Activated T-cell treated with anti-CD3 and anti-CD28 coated beads, Interleukin-2, amount 50 U/mL, for 24 hours (primary cell): ENCODE measurements around the gene SDCCAG8.
A peak's percentile ranks its signal among the peaks of the same experiment; 100 is the strongest.

Experiments used
- DNase-seq: peaks from one replicate; pipeline ENCODE4 v3.0.0-alpha.2; 2020
- H3K27ac Mint-ChIP-seq: 2 replicates; pipeline ENCODE4 v1.8.0; 2020; ENCODE audit warnings: mild to moderate bottlenecking, mixed read lengths
- H3K27me3 Mint-ChIP-seq: 2 replicates; pipeline ENCODE4 v1.8.0; 2020; ENCODE audit warnings: mixed read lengths
- H3K36me3 Mint-ChIP-seq: 2 replicates; pipeline ENCODE4 v1.8.0; 2020; ENCODE audit warnings: low read depth, mixed read lengths
- H3K4me1 Mint-ChIP-seq: 2 replicates; pipeline ENCODE4 v1.8.0; 2020; ENCODE audit warnings: low read depth, mixed read lengths
- H3K4me3 Mint-ChIP-seq: 2 replicates; pipeline ENCODE4 v1.8.0; 2020; ENCODE audit warnings: mild to moderate bottlenecking, moderate library complexity, mixed read lengths
- H3K9me3 Mint-ChIP-seq: 2 replicates; pipeline ENCODE4 v1.8.0; 2020; ENCODE audit warnings: mixed read lengths

The SDCCAG8 gene

DNA sequence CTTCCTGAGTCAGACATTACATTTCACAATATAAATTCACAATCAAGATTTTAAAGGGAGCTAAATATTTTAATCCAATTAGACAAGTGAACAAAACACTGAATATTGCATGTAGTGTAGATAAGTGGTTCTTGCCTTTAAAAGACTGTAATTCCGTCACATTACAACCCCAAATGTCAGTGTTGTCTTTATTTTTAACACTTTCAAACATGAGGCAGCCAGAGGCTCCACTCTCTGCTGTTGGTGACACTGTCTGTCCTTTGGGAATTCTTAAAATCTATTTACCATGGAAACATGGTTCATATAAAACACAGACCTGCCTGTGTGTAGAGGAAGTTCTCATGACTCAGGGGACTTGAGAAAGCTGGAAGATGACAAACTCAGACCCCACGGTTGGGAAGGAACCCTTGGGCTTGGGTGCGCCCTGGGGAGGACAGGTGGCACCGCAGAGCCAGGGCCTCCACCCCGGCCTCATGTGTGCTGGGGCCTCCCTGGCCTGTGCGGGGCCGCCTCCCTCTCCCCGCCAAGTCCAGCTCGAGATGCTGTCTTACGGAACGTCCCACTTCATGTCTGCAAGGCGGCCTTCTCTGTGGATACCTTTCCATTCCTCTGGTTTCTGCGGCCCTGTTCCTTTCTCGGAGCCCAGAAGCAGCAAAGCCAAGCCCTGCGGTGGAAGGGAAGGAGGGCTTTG lies 239.0 kb downstream of the SDCCAG8 start:
- no peaks in the 10 kb centered on the region for H3K27me3 Mint-ChIP-seq
- peak overlapping the region; percentile 64 for H3K27ac Mint-ChIP-seq
- peaks cover 28% of the 10 kb centered on the region for H3K36me3 Mint-ChIP-seq
- H3K9me3 Mint-ChIP-seq: no peaks in the 10 kb centered on the region
- no peak overlapping the region for H3K4me3 Mint-ChIP-seq
- no peak for DNase-seq
- H3K4me1 Mint-ChIP-seq: no peaks in the 10 kb centered on the region

DNA sequence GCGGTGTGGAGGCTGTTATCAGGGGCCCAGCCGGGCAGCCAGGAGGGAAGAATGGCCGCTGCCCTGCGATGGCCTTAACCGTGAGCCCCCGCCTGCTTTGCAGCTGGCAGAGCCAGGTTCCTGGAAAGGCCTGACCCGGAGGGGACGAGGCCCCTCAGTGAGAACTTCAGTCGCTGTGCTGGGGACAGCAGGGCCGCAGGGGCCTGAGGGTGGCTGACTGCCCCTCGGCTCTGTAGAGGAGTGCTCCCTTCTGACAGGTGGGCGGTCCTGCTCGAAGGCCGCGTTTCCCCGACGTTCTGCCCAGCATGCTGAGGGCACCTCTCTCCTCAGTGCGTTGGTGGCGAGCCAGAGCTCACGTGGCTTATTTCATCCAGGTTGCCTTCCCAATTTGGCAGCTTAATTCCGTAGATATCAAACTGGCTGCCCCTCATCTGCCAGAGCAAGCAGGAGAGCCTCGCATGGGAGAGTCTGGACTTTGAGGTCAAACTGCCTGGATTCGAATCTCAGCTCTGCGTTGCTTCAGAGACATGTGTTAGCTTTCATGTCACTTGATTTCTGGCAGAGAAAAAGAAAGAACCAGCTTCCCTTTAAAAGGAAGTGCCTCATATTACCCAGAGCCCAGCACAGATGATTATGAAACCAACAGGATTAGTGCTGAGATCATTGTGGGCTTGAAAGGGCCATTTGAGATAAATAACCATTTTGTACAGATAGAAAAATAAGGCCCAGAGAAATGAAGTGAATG lies 239.8 kb downstream of the SDCCAG8 start:
- Mint-ChIP-seq H3K9me3 (no peaks in the 10 kb centered on the region), H3K27me3 (no peaks in the 10 kb centered on the region), H3K27ac (no peak overlapping the region), H3K4me3 (no peak overlapping the region), H3K4me1 (no peaks in the 10 kb centered on the region), H3K36me3 (peaks cover 31% of the 10 kb centered on the region)
- no peak for DNase-seq

DNA sequence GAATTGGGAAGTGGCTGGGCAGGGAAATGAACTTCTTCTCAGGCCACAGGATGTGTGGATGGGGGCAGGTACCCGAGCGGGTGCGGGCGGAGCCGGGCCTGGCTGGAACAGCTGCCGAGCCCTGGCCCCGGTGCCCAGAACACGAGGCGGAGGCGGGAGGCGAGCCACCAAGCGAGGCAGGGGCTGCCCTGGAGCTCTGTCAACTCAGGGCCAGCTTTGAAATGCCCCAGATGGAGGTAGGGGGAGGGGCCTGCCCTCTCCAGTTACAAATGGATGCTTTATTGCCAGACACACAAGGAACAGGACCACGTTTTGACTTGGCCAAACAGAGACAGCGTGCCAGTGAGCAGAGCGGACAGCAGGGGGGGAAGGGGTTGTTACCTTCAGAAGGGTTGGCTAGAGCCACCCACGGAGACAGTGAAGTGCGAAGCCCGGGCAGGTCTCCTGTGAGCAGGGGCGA lies 240.4 kb downstream of the SDCCAG8 start:
- H3K27ac Mint-ChIP-seq: peak overlapping the region; percentile 37
- H3K36me3 Mint-ChIP-seq: peaks cover 33% of the 10 kb centered on the region
- H3K4me1 Mint-ChIP-seq: no peaks in the 10 kb centered on the region
- no peak for DNase-seq
- H3K27me3 Mint-ChIP-seq: no peaks in the 10 kb centered on the region
- no peak overlapping the region for H3K4me3 Mint-ChIP-seq
- no peaks in the 10 kb centered on the region for H3K9me3 Mint-ChIP-seq

DNA sequence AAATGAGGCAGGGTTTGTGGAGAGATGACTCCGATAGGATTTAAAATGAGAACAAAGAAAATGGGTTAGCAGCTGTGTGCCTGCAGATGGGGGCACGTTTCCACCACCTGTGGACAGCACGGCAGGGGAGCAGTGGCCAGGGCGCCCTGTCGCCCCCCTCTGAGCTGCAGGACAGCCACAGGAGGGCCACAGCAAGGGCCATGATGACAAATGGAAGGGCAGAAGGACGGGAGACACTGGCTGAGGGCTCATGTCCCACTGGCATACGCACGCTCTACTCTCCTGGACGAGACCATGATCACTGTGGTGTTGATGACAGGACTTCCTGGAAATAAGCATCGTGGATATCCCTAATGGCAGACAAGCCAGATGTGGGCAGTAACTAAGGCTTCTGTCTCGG lies 241.0 kb downstream of the SDCCAG8 start:
- no peaks in the 10 kb centered on the region for H3K9me3 Mint-ChIP-seq
- H3K36me3 Mint-ChIP-seq: peaks cover 36% of the 10 kb centered on the region
- no peaks in the 10 kb centered on the region for H3K27me3 Mint-ChIP-seq
- peak overlapping the region; percentile 73 for H3K27ac Mint-ChIP-seq
- no peak overlapping the region for H3K4me3 Mint-ChIP-seq
- H3K4me1 Mint-ChIP-seq: no peaks in the 10 kb centered on the region
- DNase-seq: no peak

DNA sequence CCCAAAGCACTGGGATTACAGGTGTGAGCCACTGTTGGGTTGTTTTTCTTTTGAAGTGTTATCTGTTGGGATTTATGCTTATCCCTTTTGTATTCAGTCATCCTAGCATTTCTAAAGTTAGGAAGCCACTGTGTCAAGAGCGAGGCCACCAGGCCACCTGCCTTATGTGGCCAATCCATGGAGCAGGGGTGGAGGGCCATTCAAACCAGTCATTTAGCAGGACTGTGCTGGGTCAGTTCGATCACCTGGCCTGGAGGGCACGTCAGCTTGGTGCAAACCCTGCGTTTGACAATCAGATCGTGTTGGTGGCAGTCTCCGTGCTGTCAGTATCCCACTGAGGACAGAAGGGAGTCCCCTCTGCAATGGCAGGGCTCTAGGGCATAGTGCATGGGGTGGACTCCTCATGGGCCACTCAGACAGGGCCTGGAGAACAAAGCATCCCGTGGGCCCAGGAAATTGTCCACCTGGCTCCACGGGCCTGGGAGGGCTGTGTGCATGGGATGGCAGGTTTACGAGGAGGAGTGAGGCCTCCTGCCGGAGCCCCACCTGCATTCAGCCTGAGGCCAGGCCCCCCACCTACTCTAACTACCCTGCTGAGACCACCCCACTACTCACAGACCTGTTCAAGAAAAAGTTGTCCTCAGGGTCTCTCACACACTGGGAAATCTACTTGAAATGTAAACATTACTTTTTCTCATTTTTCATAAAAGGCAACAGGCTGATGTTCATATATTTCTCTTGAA lies 242.3 kb downstream of the SDCCAG8 start:
- H3K36me3 Mint-ChIP-seq: peaks cover 48% of the 10 kb centered on the region
- no peaks in the 10 kb centered on the region for H3K4me1 Mint-ChIP-seq
- no peaks in the 10 kb centered on the region for H3K27me3 Mint-ChIP-seq
- peak overlapping the region; percentile 6 for H3K27ac Mint-ChIP-seq
- DNase-seq: no peak
- H3K4me3 Mint-ChIP-seq: no peak overlapping the region
- H3K9me3 Mint-ChIP-seq: no peaks in the 10 kb centered on the region

DNA sequence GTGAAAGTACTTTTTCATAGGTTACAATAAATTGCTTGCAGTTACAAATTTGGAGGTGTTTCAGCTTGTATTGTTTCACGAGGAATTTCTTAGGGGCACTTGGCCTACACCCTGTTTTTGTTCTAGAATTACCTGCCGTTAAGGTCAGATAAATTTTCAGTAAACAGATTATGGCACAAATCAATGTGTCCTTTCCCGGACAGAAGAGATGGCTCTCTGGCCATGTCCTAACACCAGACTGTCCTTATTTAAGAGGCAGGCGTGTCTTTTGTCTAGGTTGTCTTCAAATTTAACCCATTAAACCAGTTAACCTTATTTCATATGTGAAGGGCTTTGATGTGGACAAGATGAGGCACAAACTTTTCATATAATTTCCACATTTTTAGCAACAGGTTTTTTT lies 243.4 kb downstream of the SDCCAG8 start:
- H3K27ac Mint-ChIP-seq: peak overlapping the region; percentile 44
- H3K4me1 Mint-ChIP-seq: no peaks in the 10 kb centered on the region

DNA sequence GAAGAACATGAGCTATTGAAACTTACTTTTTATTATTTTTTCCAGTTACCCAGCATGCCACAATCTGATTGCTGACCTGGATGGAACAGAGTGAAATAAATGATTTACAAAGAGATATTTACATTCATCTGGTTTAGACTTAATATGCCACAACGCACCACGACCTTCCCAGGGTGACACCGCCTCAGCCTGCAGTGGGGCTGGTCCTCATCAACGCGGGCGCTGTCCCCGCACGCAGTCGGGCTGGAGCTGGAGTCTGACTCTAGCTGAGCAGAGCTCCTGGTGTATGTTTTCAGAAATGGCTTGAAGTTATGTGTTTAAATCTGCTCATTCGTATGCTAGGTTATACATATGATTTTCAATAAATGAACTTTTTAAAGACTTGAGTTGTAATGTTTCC lies 243.9 kb downstream of the SDCCAG8 start:
- peaks cover 63% of the 10 kb centered on the region for H3K36me3 Mint-ChIP-seq
- no peaks in the 10 kb centered on the region for H3K4me1 Mint-ChIP-seq
- H3K9me3 Mint-ChIP-seq: no peaks in the 10 kb centered on the region
- H3K27me3 Mint-ChIP-seq: no peaks in the 10 kb centered on the region
- no peak for DNase-seq
- peak overlapping the region; percentile 49 for H3K27ac Mint-ChIP-seq
- H3K4me3 Mint-ChIP-seq: no peak overlapping the region

More for the DNA sequence above, 243.4 kb downstream of the SDCCAG8 start:
- Mint-ChIP-seq H3K36me3 (peaks cover 58% of the 10 kb centered on the region), H3K27me3 (no peaks in the 10 kb centered on the region), H3K9me3 (no peaks in the 10 kb centered on the region), H3K4me3 (no peak overlapping the region)
- DNase-seq: no peak

DNA sequence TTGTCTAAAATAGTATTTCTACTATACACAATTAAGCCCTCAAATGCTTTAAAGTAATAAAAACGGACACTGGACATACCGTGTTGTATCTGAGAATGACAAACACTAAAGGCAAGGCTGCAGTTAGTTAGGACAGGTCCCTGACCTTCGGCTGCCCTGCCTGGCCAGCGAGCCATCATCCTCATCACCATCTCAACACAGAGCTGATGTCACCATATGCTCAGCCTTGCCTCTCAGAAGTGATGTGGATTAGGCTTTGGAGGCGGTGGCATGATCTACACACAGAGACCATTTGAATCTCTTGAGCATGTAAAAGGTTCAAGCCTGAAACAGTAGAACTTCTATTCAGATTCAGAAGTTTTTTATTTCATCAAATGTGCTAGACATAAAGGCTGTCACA lies 244.7 kb downstream of the SDCCAG8 start:
- Mint-ChIP-seq H3K4me3 (no peak overlapping the region), H3K27me3 (no peaks in the 10 kb centered on the region), H3K4me1 (no peaks in the 10 kb centered on the region), H3K9me3 (no peaks in the 10 kb centered on the region), H3K36me3 (peaks cover 70% of the 10 kb centered on the region), H3K27ac (no peak overlapping the region)
- DNase-seq: no peak

DNA sequence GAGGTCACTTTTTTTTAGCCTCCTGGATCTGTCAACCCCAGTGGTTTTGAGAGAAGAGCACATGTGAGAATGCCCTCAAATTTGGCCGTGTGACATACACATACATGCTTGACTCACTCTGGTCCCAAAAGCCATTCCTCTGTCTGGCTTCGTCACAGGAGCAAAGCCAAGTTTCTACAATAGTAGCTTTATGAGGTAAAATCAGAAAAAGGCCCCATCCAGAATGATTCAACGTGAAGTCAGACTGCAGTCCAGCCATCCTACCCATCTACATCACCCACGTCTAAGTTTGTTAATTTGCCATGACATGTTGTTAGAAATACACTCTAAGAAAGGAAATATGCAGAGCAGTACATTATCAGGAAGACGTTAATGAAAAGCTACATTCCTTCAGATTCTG lies 245.2 kb downstream of the SDCCAG8 start:
- no peak for DNase-seq
- Mint-ChIP-seq H3K27me3 (no peaks in the 10 kb centered on the region), H3K36me3 (peaks cover 74% of the 10 kb centered on the region), H3K4me1 (no peaks in the 10 kb centered on the region), H3K9me3 (no peaks in the 10 kb centered on the region), H3K4me3 (no peak overlapping the region), H3K27ac (no peak overlapping the region)

DNA sequence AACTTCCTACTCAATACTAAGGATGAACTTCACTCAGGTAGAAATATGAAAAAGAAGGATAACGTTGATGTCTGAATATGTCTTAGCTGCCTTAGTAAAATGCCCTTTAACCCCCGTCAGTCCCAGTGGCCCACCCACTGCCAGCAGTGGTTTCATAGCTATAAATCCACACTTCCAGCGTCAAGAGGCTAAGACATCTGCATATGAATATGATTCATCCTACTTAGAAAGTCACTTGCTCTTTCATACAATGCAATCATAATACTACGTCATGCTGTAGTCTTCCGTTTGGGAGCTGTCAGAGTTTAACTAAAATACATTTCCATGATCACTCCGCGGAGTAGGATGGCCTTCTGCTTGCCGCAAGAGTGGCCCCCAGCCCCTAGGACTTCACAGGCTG lies 247.3 kb downstream of the SDCCAG8 start:
- Mint-ChIP-seq H3K27me3 (no peaks in the 10 kb centered on the region), H3K27ac (no peak overlapping the region), H3K4me3 (no peak overlapping the region), H3K9me3 (no peaks in the 10 kb centered on the region), H3K4me1 (peaks cover 10% of the 10 kb centered on the region), H3K36me3 (peaks cover 69% of the 10 kb centered on the region)
- DNase-seq: no peak

DNA sequence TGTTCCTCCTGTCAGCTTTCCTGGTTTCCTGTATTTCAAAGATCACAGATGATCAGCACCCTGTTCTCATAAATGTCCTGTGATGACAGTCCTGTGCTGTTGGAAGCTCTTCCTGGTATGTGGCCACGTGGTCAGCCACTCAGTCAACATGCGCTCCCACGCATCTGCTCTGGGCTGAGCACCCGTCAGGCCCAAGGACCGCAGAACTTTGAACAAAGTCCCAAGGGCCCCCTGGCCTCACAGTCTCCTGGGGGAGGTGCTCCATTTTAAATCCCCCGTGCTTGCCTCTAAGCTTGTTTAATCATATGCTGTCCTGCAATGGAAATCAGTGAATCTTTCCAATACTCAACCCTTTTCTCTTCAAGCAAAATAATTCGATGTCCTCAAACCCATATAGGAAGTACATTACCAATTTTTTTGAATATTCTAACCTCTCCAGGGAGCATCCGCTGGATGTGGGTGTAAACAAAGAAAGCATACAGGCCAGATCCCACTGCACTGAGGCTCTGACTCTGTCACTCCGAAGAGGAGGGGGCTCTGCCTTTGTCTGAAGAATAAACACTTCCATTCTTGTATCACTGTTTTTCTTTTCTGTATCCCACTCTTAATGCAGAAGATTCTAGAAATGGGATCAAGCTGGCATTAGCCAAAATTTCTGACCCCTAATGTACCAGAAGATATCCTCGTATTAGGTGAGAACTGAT lies 250.3 kb downstream of the SDCCAG8 start:
- Mint-ChIP-seq H3K4me1 (peaks cover 24% of the 10 kb centered on the region), H3K27ac (peak overlapping the region; percentile 28), H3K4me3 (no peak overlapping the region), H3K27me3 (no peaks in the 10 kb centered on the region), H3K36me3 (peaks cover 59% of the 10 kb centered on the region), H3K9me3 (no peaks in the 10 kb centered on the region)
- no peak for DNase-seq

DNA sequence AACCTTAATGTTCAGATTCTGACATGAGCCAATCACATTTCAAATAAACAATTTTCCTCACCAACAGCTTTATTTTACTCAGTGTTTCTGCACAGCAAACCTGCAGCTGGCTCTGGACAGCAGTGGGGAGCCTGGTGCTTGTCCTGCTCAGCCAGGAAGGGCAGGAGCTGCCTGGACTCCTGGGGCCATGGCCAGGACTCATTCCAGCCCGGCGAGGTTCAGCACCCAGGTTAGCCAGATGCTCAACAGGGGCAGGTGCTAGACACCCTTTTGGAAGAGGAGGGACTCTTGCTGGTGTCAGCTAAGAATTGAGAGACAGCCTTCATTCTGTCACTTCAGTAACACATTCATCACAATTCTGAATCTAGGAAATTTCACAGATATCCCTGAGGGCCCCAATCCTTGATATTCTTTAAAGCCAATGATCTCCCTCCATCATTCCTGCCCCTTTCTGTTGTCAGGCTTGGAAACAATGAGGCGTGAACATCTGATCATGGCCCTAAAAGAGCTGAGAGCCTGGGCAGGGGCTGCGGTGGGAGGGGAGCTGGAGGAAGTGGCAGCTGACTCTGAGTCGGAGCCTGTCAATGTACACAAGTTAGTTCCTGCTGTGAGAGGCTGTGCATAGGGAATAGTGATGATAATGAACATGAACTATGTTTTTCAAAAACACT lies 251.3 kb downstream of the SDCCAG8 start:
- peaks cover 24% of the 10 kb centered on the region for H3K4me1 Mint-ChIP-seq
- H3K9me3 Mint-ChIP-seq: no peaks in the 10 kb centered on the region
- no peaks in the 10 kb centered on the region for H3K27me3 Mint-ChIP-seq
- no peak for DNase-seq
- no peak overlapping the region for H3K27ac Mint-ChIP-seq
- no peak overlapping the region for H3K4me3 Mint-ChIP-seq
- peaks cover 61% of the 10 kb centered on the region for H3K36me3 Mint-ChIP-seq

DNA sequence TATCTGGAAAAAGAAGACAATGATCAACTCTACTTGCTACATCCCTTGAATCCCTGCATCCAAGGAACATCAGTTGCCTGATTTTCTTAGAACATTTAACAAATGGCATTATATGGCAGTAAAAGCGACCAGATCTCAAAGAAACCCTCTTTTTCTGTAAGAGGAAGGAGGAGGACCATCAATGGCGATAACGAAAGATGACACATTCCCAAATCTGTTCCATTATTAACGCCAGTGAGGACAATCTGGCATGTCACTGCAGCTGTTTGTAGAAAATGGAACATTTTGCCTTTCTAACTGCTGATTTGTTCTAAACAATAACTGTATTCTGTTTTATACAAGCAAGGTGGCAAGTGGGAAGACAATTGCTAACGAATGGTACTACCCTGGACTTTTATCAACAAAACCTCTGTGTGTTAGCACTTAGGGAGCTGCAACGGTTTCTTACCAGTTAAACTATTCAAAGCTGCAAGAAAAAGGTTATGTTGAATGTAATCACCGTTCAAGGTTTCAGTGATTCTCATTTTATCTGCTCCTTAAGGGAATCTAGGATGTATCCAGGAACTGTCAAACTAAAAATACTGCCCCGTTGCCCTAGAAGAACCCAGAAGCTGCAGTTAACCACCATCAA lies 251.9 kb downstream of the SDCCAG8 start:
- H3K27me3 Mint-ChIP-seq: no peaks in the 10 kb centered on the region
- peaks cover 58% of the 10 kb centered on the region for H3K36me3 Mint-ChIP-seq
- peak overlapping the region; percentile 51 for H3K27ac Mint-ChIP-seq
- DNase-seq: no peak
- no peak overlapping the region for H3K4me3 Mint-ChIP-seq
- peaks cover 24% of the 10 kb centered on the region for H3K4me1 Mint-ChIP-seq
- no peaks in the 10 kb centered on the region for H3K9me3 Mint-ChIP-seq
